Endothelial cell of umbilical vein (primary cell): ENCODE measurements around the gene CIC. TPM values are rescaled to one million over a fixed set of nuclear protein-coding genes. Genes with fewer than 3 reads are reported as not detected.
A peak's percentile ranks its signal among the peaks of the same experiment; 100 is the strongest.

ENCODE experiments used
- BruUV-seq: library from RNA; stranded (reverse); fragments of 400-500 nt; replicated peaks from 2 replicates; lab custom pipeline; 2021; lab: Mats Ljungman, UMichigan
- CTCF ChIA-PET: fragments of 300-600, 350-600 bp; sonication (Branson Sonifier 250); formaldehyde crosslinking; loops from one replicate; lab custom pipeline; 2021; ENCODE audit warnings: antibody characterized with exemption, inconsistent platforms; lab: Charles Lee
- POLR2A ChIA-PET: fragments of 300-600, 350-600 bp; sonication (Branson Sonifier 250); formaldehyde crosslinking; loops from one replicate; lab custom pipeline; 2021; ENCODE audit warnings: antibody characterized with exemption, inconsistent platforms; lab: Charles Lee
- DNase-seq: peaks from one replicate; pipeline ENCODE4 v3.0.0-alpha.2; 2011; ENCODE audit warnings: low read depth, low spot score
- FAIRE-seq: peaks from 2 replicates; lab custom pipeline; 2011; peaks lifted over from hg19 to GRCh38; lab: Jason Lieb, UNC
- H2AFZ ChIP-seq: 2 replicates; pipeline ENCODE4 v1.6.0; 2012; ENCODE audit warnings: low read depth, low read length, control low read depth, inconsistent platforms
- H3K27ac ChIP-seq: 2 replicates; pipeline ENCODE4 v1.5.1; 2011; ENCODE audit warnings: low read depth, mild to moderate bottlenecking, control low read depth, low read length, moderate library complexity; ENCODE audit not compliant: insufficient read depth
- H3K27me3 ChIP-seq, 2 experiments: 2 replicates each; pipeline versions ENCODE4 v1.6.0 to v1.6.1; 2011; ENCODE audit warnings: low read length in 2 of 2, mixed read lengths in 1 of 2; ENCODE audit not compliant: control insufficient read depth in 2 of 2, insufficient read depth in 2 of 2
- H3K36me3 ChIP-seq, 2 experiments: 2 replicates in 1 of 2; 3 replicates in 1 of 2; pipeline ENCODE4 v1.5.1; 2011; ENCODE audit warnings: low read length in 2 of 2, mild to moderate bottlenecking in 1 of 2, moderate library complexity in 1 of 2; ENCODE audit not compliant: control insufficient read depth in 2 of 2, insufficient read depth in 2 of 2; ENCODE audit errors: extremely low read depth in 1 of 2
- H3K4me1 ChIP-seq: 3 replicates; pipeline ENCODE4 v1.5.1; 2011; ENCODE audit warnings: mild to moderate bottlenecking, low read length; ENCODE audit not compliant: control insufficient read depth, insufficient read depth; ENCODE audit errors: extremely low read depth
- H3K4me2 ChIP-seq: 2 replicates; pipeline ENCODE4 v1.6.1; 2011; ENCODE audit warnings: low read length, control low read depth, mixed read lengths; ENCODE audit not compliant: insufficient read depth
- H3K4me3 ChIP-seq, 3 experiments: fragments of 200-600 bp in 1 of 3; sonication (generic), shearing (Covaris generic) in 1 of 3; replicated peaks in 1 of 3; 2 replicates each; pipeline ENCODE4 v1.5.1; 2011 to 2016; ENCODE audit warnings: control low read depth in 3 of 3, low read length in 3 of 3, mild to moderate bottlenecking in 2 of 3, inconsistent platforms in 1 of 3, low read depth in 1 of 3, moderate library complexity in 1 of 3; ENCODE audit not compliant: insufficient read depth in 1 of 3
- H3K79me2 ChIP-seq: 2 replicates; pipeline ENCODE4 v1.6.0; 2012; ENCODE audit warnings: low read length, inconsistent platforms; ENCODE audit not compliant: control insufficient read depth, insufficient read depth
- H3K9ac ChIP-seq: replicated peaks from 2 replicates; pipeline ENCODE3; 2011; ENCODE audit warnings: low read length, control low read depth; ENCODE audit not compliant: insufficient read depth; ENCODE audit errors: extremely low read depth
- H3K9me1 ChIP-seq: replicated peaks from 3 replicates; pipeline ENCODE4 v1.6.0; 2011; ENCODE audit warnings: mild to moderate bottlenecking, low read length; ENCODE audit not compliant: control insufficient read depth, insufficient read depth; ENCODE audit errors: extremely low read depth
- H3K9me3 ChIP-seq: replicated peaks from 2 replicates; pipeline ENCODE4 v1.5.1; 2012; ENCODE audit warnings: low read length, inconsistent platforms; ENCODE audit not compliant: control insufficient read depth, insufficient read depth
- H4K20me1 ChIP-seq: replicated peaks from 2 replicates; pipeline ENCODE3; 2011; ENCODE audit warnings: mild to moderate bottlenecking, low read length; ENCODE audit not compliant: control insufficient read depth, insufficient read depth; ENCODE audit errors: extremely low read depth
- EZH2 ChIP-seq: IDR thresholded peaks from 2 replicates; pipeline ENCODE4 v1.6.1; 2012; ENCODE audit warnings: borderline replicate concordance, low read depth, mild to moderate bottlenecking, moderate library complexity, low read length, inconsistent platforms; ENCODE audit not compliant: severe bottlenecking
- FOS ChIP-seq: IDR thresholded peaks from 2 replicates; pipeline ENCODE4 v1.6.1; 2011; ENCODE audit warnings: mild to moderate bottlenecking, low read length, moderate library complexity, borderline replicate concordance; ENCODE audit not compliant: insufficient read depth
- GATA2 ChIP-seq: IDR thresholded peaks from 2 replicates; pipeline ENCODE4 v1.7.0; 2011; ENCODE audit warnings: low read depth, mild to moderate bottlenecking, moderate library complexity, mixed read lengths, low read length; ENCODE audit not compliant: insufficient read length, insufficient read depth
- JUN ChIP-seq: IDR thresholded peaks from 2 replicates; pipeline ENCODE4 v1.6.1; 2011; ENCODE audit warnings: borderline replicate concordance, low read depth; ENCODE audit not compliant: insufficient read length, insufficient read depth
- MYC ChIP-seq: IDR thresholded peaks from one replicate; pipeline ENCODE4 v1.6.1; 2011; ENCODE audit warnings: mild to moderate bottlenecking, low read depth, low read length
- POLR2A ChIP-seq: IDR thresholded peaks from 2 replicates; pipeline ENCODE4 v1.6.1; 2012; ENCODE audit warnings: low read depth, mild to moderate bottlenecking, control low read depth, low read length
- POLR2AphosphoS5 ChIP-seq: IDR thresholded peaks from 2 replicates; pipeline ENCODE4 v1.6.1; 2012; ENCODE audit warnings: low read depth, mild to moderate bottlenecking, control low read depth, low read length, moderate library complexity; ENCODE audit not compliant: insufficient read depth
- dilution Hi-C: fragments of 300-500 bp; cut with MboI; formaldehyde crosslinking; loops from one replicate; pipeline ENCODE4 v1.15.0; 2019; ENCODE audit warnings: low sequenced_read_pairs; ENCODE audit not compliant: extremely low pct_ligation_motif_present
- intact Hi-C: fragments of 100-400 bp; cut with micrococcal nuclease; formaldehyde crosslinking; loops from one replicate; pipeline ENCODE4 v1.10.0; 2022
- polyA plus RNA-seq, 4 experiments: library from polyadenylated mRNA; depleted of rRNA in 3 of 4; stranded (reverse) in 3 of 4; unstranded in 1 of 4; fragments of >200 nt; gene quantifications; 2 replicates each; pipeline versions ENCODE4 v1.2.1 to v1.2.3, GENCODE V29; 2011 to 2012; ENCODE audit warnings: missing spikeins in 1 of 4
- total RNA-seq: library from RNA; stranded (reverse); gene quantifications from 2 replicates; pipeline ENCODE4 v1.2.3, GENCODE V29; 2021
- TF ChIP-seq, protein P1 (sequence below), 2 donors: IDR thresholded peaks; 1 replicate in 1 of 2; 2 replicates in 1 of 2; pipeline ENCODE4 v1.5.1; 2011; ENCODE audit warnings: low read length in 2 of 2, mild to moderate bottlenecking in 2 of 2, moderate library complexity in 2 of 2, control low read depth in 1 of 2, inconsistent platforms in 1 of 2, low read depth in 1 of 2; ENCODE audit not compliant: insufficient read depth in 1 of 2; ENCODE audit errors: extremely low read depth in 1 of 2
- TF ChIP-seq, protein P2 (sequence below): IDR thresholded peaks from 2 replicates; pipeline ENCODE4 v1.6.1; 2011; ENCODE audit not compliant: insufficient read depth, insufficient read length

CIC gene
- total and polyA plus RNA-seq, 2 donors (not counting 3 experiments of a cell fraction or from before 2014, with no cell fraction given) = 18.4 to 86.0 TPM

DNA sequence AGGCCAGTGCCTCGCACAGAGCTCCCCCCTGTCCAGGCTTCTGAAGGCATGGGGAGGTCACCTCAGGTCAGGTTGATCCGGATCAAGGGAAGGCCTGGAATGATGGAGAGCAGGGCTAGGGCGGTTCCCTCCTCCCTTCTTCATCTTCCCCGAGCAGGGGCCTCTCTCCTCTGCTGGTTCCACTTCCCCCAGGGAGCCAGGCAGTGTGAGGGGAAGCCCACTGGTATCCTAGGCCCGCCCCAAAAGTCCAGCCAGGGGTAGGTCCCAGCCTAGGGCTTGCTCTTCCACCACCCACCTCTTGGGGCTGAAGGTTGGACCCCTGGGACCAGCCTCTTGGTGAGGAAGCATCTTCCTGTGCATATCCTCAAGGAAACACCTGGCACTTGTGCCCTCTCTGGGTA, 16.5 kb downstream of the CIC start:
- DNase-seq (peak; percentile 22), FAIRE-seq (peak; percentile 37)
- BruUV-seq = no TSS peak
- H3K9me3 ChIP-seq = no peaks in the 10 kb centered on the region
- H2AFZ ChIP-seq = no peak overlapping the region
- H3K9me1 ChIP-seq = no peaks in the 10 kb centered on the region
- no peaks in the 10 kb centered on the region for H4K20me1 ChIP-seq
- peak overlapping the region; percentile 74 for H3K4me2 ChIP-seq
- CTCF ChIA-PET = interaction anchor here (1.2 to 3.0 kb wide), 2 partner anchors 11 to 39 kb away, joined by 4 to 17 read pairs; no protein-coding TSS in a partner anchor
- TF ChIP-seq MYC = no peak
- TF ChIP-seq, protein P1, sequence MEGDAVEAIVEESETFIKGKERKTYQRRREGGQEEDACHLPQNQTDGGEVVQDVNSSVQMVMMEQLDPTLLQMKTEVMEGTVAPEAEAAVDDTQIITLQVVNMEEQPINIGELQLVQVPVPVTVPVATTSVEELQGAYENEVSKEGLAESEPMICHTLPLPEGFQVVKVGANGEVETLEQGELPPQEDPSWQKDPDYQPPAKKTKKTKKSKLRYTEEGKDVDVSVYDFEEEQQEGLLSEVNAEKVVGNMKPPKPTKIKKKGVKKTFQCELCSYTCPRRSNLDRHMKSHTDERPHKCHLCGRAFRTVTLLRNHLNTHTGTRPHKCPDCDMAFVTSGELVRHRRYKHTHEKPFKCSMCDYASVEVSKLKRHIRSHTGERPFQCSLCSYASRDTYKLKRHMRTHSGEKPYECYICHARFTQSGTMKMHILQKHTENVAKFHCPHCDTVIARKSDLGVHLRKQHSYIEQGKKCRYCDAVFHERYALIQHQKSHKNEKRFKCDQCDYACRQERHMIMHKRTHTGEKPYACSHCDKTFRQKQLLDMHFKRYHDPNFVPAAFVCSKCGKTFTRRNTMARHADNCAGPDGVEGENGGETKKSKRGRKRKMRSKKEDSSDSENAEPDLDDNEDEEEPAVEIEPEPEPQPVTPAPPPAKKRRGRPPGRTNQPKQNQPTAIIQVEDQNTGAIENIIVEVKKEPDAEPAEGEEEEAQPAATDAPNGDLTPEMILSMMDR (IDR thresholded peaks at IDR 0.05; ENCODE audit: extremely low read depth in 1 of 2, insufficient read depth in 1 of 2, low read depth in 1 of 2, low read length in 2 of 2) = peak in 1 of 2 donors; percentile 9
- POLR2A ChIA-PET = interaction anchor here (0.5 kb wide), 1 partner anchor 19 kb away, joined by 3 read pairs; no protein-coding TSS in a partner anchor
- intact Hi-C loops = no loop called here
- peaks cover 40% of the 10 kb centered on the region for H3K4me1 ChIP-seq
- dilution Hi-C loops = no loop called here
- no peak overlapping the region for H3K9ac ChIP-seq
- no peaks in the 10 kb centered on the region for H3K27me3 ChIP-seq
- H3K79me2 ChIP-seq = peaks cover 23% of the 10 kb centered on the region
- peaks cover 11 to 34% of the 10 kb centered on the region in 2 experiments for H3K36me3 ChIP-seq
- H3K4me3 ChIP-seq = peak overlapping the region in 1 of 3 experiments; percentile 10
- peak overlapping the region; percentile 38 for H3K27ac ChIP-seq

DNA sequence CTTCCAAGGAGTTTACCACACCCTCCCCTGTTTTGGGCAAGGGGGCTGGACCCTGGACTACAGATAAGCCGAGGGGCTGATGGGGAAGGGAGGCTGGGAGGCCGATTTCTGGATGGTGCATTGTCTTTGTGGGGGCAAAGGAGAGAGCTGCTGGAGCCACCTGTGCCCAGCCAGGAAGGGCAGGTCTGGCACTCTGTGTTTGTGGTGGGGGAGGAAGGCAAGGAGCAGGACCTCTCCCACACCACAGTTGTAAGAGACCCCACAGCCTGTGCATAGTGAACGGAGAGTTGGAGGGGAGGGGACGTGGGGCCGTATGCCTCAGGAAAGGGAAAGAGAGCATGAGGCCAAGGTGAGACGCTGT, 16.9 kb downstream of the CIC start:
- DNase-seq (no peak), FAIRE-seq (no peak)
- H3K27ac ChIP-seq = peak overlapping the region; percentile 38
- H3K9me1 ChIP-seq = no peaks in the 10 kb centered on the region
- peak overlapping the region; percentile 37 for H3K9ac ChIP-seq
- dilution Hi-C loops (no loop called here), intact Hi-C loops (loop anchor here (1.0 kb wide), 1 partner anchor 16 kb away; the partner anchor contains the start of genes PAFAH1B3 and PRR19)
- CTCF ChIA-PET = interaction anchor here (3.0 kb wide), 1 partner anchor 40 kb away, joined by 17 read pairs; no protein-coding TSS in a partner anchor
- no peaks in the 10 kb centered on the region for H4K20me1 ChIP-seq
- TF ChIP-seq POLR2AphosphoS5 (no peak), FOS (no peak), POLR2A (no peak), MYC (no peak), GATA2 (no peak), EZH2 (no peak), JUN (no peak)
- TF ChIP-seq, protein P1 (IDR thresholded peaks at IDR 0.05; ENCODE audit: extremely low read depth in 1 of 2, insufficient read depth in 1 of 2, low read depth in 1 of 2, low read length in 2 of 2) = no peak
- TF ChIP-seq, protein P2, sequence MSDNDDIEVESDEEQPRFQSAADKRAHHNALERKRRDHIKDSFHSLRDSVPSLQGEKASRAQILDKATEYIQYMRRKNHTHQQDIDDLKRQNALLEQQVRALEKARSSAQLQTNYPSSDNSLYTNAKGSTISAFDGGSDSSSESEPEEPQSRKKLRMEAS = no peak
- BruUV-seq = no TSS peak
- H3K4me3 ChIP-seq = peak overlapping the region in 1 of 3 experiments; percentile 10
- peaks cover 23% of the 10 kb centered on the region for H3K79me2 ChIP-seq
- no peaks in the 10 kb centered on the region for H3K27me3 ChIP-seq
- peaks cover 12 to 37% of the 10 kb centered on the region in 2 experiments for H3K36me3 ChIP-seq
- peaks cover 40% of the 10 kb centered on the region for H3K4me1 ChIP-seq
- no peak overlapping the region for H2AFZ ChIP-seq
- no peaks in the 10 kb centered on the region for H3K9me3 ChIP-seq
- H3K4me2 ChIP-seq = peak overlapping the region; percentile 74
- POLR2A ChIA-PET = interaction anchor here (0.5 kb wide), 1 partner anchor 18 kb away, joined by 3 read pairs; no protein-coding TSS in a partner anchor
